ENCODE measurements around the gene OR2V2.

The OR2V2 gene

DNA sequence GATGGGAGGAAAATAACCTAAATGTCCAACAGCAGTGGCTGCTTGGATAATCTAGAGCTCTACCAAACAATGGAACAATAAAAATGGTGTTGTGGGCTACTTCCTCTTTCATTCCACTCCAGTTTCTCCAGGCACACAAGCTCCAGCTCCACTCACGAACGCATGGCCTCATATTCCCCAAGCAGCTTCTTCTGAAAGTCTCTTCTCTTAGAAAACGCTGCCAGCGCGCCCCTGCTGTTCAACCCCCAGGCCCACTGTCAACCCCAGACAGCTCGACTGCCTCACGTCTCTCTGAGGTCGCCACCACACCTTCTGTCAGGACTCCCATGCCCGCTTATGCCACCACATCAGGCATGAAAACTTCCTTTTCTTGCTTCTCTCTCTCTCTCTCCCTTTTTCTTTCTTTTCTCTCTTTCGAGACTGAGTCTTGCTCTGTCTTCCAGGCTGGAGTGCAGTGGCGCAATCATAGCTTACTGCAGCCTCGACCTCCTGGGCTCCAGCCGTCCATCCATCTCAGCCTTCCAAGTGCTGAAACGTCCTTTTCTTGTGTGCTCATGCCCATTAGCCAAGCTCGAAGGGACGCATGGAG is 16.2 kb downstream of the OR2V2 start:
- H3K4me3 ChIP-seq (ENCODE audit: low read depth, low read length), result peak overlapping the region; percentile 36
- no peak for TF ChIP-seq CTCF (IDR thresholded peaks at IDR 0.05; ENCODE audit: borderline replicate concordance, insufficient read depth, low read depth, low read length)

- TF ChIP-seq CTCF (IDR thresholded peaks at IDR 0.05; ENCODE audit: borderline replicate concordance, insufficient read depth, low read depth, low read length), result no peak
- H3K4me3 ChIP-seq (ENCODE audit: low read depth, low read length), result peak overlapping the region; percentile 44
Observed at GRCh38 chr5:181164076-181164952, 16.9 kb downstream of the OR2V2 start.

DNA sequence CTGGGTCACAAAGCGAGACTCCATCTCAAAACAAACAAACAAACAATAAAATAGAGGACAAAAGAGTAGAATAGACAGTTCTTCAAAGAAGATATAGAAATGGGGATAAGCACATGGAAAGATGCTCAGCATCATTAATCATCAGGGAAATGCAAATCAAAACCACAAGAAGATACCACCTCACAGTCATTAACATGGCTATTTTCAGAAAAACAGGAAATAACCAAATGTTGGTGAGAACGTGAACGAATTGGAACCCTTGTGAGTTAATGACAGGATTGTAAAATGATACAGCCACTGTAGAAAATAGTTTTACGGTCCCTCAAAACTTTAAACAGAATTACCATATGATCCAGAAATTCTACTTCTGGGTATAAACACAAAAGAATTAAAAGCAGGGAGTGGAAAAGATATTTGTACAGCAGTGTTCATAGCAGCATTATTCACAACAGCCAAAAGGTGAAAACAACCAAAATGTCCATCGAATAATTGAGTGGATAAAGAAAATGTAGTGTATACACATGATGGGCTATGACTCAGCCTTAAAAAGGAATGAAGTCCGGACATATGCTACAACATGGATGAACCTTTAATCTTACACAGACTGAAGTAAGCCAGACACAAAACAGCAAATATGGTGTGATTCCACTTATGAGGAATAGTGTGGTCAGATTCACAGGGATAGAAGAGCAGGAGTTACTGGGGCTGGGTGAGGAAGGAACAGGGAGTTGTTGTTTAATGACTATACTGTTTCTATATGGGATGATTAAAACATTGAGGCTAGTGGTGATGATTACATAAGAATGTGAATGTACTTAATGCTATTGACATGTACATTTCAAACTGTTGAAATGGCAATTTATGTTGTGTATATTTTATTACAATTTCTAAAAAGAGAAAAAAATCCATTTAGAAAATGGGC is 19.7 kb downstream of the OR2V2 start:
- no peak for TF ChIP-seq CTCF (IDR thresholded peaks at IDR 0.05; ENCODE audit: borderline replicate concordance, insufficient read depth, low read depth, low read length)
- H3K4me3 ChIP-seq (ENCODE audit: low read depth, low read length), result no peak overlapping the region

DNA sequence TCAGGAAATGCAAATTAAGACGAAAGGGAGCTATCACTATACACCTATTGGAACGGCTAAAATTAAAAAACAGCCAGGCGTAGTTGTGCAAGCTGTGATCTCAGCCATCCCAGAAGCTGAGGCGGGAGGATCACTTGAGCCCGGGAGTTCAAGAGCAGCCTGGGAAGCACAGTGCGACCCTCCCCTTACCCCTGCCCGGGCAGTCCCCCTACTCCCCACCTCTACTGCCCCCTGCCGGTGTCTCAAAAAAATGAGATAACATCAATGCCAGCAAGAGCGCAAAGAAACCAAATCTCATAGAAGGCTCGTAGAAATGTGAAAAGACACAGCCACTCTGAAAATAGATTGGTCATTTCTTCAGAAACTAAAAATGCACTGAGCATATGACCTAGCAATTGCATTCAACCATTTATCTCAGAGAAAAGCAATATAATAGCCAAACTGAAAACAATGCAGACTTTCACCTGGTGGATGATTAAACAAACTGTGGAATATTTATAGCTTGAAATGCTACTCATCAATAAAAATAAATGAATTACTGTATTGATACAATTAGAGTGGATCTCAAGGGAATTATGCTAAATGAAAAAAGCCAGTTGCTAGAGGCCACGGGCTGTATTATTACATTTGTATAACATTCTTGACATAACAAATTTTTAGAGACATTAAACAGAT is 20.6 kb downstream of the OR2V2 start:
- H3K4me3 ChIP-seq (ENCODE audit: low read depth, low read length), result peak overlapping the region; percentile 36
- TF ChIP-seq CTCF (IDR thresholded peaks at IDR 0.05; ENCODE audit: borderline replicate concordance, insufficient read depth, low read depth, low read length), result peak; percentile 69

- no peak for TF ChIP-seq CTCF (IDR thresholded peaks at IDR 0.05; ENCODE audit: borderline replicate concordance, insufficient read depth, low read depth, low read length)
- H3K4me3 ChIP-seq (ENCODE audit: low read depth, low read length), result no peak overlapping the region
Observed at GRCh38 chr5:181168595-181169118, 21.3 kb downstream of the OR2V2 start.

GRCh38 chr5:181169459-181170236 is 22.3 kb downstream of the OR2V2 start:
- H3K4me3 ChIP-seq (ENCODE audit: low read depth, low read length), result peak overlapping the region; percentile 44
